22Rv1 (cell line): ENCODE results near the gene RPL3.

Experiments
- CTCF ChIP-seq: fragments of 450-650 bp; IDR thresholded peaks from 2 replicates; pipeline ENCODE4 v1.5.1; 2017; ENCODE audit warnings: mild to moderate bottlenecking
- ZFX ChIP-seq: fragments of 450-650 bp; IDR thresholded peaks from 2 replicates; pipeline ENCODE4 v1.6.1; 2017; ENCODE audit warnings: antibody characterized with exemption, borderline replicate concordance

GRCh38 chr22:39284983-39285382, 34.4 kb downstream of the RPL3 start:
- TF ChIP-seq CTCF (no peak), ZFX (no peak)
